ENCODE results near the gene LTBR. TPM values are rescaled to one million over a fixed set of nuclear protein-coding genes. Genes with fewer than 3 reads are reported as not detected.

The LTBR gene
- total and polyA plus RNA-seq, 10 of the 15 experiments (the other 5 are each of a cell fraction or from before 2014, with no cell fraction given): 0.24 to 0.44 TPM; not detected in 8

GRCh38 chr12:6358881-6359280 is 25.1 kb upstream of the LTBR start (continued):
- no peak for TF ChIP-seq ZNF384 (IDR thresholded peaks at IDR 0.05; ENCODE audit: borderline replicate concordance, low read depth, low read length)
- no peak for TF ChIP-seq POLR2A (IDR thresholded peaks at IDR 0.05; ENCODE audit: low read depth, low read length)
- no peak for TF ChIP-seq TCF7 (IDR thresholded peaks at IDR 0.05; ENCODE audit: borderline replicate concordance)
- TF ChIP-seq TARDBP (IDR thresholded peaks at IDR 0.05; ENCODE audit: borderline replicate concordance): no peak
- TF ChIP-seq BHLHE40 (IDR thresholded peaks at IDR 0.05; ENCODE audit: borderline replicate concordance in 1 of 2, low read depth in 2 of 2, low read length in 1 of 2): no peak
- TF ChIP-seq ZBTB40 (IDR thresholded peaks at IDR 0.05; ENCODE audit: borderline replicate concordance): no peak
- TF ChIP-seq BCL3 (IDR thresholded peaks at IDR 0.05; ENCODE audit: borderline replicate concordance, insufficient read depth, low read depth, low read length, poor library complexity, severe bottlenecking): no peak
- TF ChIP-seq E2F4 (IDR thresholded peaks at IDR 0.05; ENCODE audit: low read depth, low read length): no peak
- no peak for TF ChIP-seq BMI1 (IDR thresholded peaks at IDR 0.05; ENCODE audit: borderline replicate concordance)
- no peak for TF ChIP-seq SMAD5 (IDR thresholded peaks at IDR 0.05; ENCODE audit: low read depth)
- no peak for TF ChIP-seq NR2F1 (conservative IDR thresholded peaks at IDR 0.05)

Data from GM12878 (cell line).